Astrocyte of the cerebellum (primary cell): ENCODE measurements around the gene CEP170.
A peak's percentile ranks its signal among the peaks of the same experiment; 100 is the strongest.

Source experiments
- DNase-seq: peaks from one replicate; pipeline ENCODE4 v3.0.0-alpha.2; 2011; ENCODE audit warnings: low read depth
- H3K4me3 ChIP-seq: 2 replicates; pipeline ENCODE4 v1.5.1; 2011; ENCODE audit warnings: mild to moderate bottlenecking, low read depth, low read length, moderate library complexity
- in situ Hi-C: cut with HindIII; loops from 2 replicates; pipeline ENCODE4 v1.10.0; 2017; ENCODE audit warnings: low sequenced_read_pairs
- TF ChIP-seq, protein P1 (sequence below): IDR thresholded peaks from 2 replicates; pipeline ENCODE4 v1.5.1; 2012; ENCODE audit warnings: low read length, low read depth, moderate library complexity, mild to moderate bottlenecking; ENCODE audit errors: missing control alignments

The CEP170 gene

DNA sequence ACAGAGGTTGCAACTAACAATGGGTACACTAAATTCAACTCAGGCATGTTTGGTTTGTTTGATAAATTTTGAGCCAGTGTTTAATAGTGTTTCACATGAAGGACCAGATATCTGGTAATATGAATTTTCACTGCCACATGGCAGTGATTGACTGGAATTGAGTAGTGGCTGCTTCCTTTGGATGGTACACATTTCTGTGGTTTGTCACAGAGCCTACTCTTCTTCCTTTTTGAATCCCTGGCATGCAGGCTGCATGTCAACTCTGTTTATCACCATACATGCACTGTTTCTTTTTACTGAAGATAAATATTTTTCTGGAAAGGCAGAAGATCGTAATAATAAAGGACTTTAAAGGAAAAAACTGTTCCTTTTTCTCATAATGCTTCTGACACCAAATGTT lies 36.2 kb upstream of the CEP170 start:
- in situ Hi-C loops, result no loop called here
- no peak for DNase-seq
- H3K4me3 ChIP-seq, result no peak overlapping the region
- TF ChIP-seq, protein P1, sequence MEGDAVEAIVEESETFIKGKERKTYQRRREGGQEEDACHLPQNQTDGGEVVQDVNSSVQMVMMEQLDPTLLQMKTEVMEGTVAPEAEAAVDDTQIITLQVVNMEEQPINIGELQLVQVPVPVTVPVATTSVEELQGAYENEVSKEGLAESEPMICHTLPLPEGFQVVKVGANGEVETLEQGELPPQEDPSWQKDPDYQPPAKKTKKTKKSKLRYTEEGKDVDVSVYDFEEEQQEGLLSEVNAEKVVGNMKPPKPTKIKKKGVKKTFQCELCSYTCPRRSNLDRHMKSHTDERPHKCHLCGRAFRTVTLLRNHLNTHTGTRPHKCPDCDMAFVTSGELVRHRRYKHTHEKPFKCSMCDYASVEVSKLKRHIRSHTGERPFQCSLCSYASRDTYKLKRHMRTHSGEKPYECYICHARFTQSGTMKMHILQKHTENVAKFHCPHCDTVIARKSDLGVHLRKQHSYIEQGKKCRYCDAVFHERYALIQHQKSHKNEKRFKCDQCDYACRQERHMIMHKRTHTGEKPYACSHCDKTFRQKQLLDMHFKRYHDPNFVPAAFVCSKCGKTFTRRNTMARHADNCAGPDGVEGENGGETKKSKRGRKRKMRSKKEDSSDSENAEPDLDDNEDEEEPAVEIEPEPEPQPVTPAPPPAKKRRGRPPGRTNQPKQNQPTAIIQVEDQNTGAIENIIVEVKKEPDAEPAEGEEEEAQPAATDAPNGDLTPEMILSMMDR, result no peak

GRCh38 chr1:243288062-243288461 lies 33.0 kb upstream of the CEP170 start:
- in situ Hi-C loops, result no loop called here
- no peak for DNase-seq
- H3K4me3 ChIP-seq, result no peak overlapping the region
- TF ChIP-seq, protein P1, result no peak

- TF ChIP-seq, protein P1, result no peak
- no peak overlapping the region for H3K4me3 ChIP-seq
- DNase-seq, result peak; percentile 56
- in situ Hi-C loops, result no loop called here
Observed at GRCh38 chr1:243287652-243288051, 32.6 kb upstream of the CEP170 start.

GRCh38 chr1:243287123-243287460 lies 32.0 kb upstream of the CEP170 start:
- H3K4me3 ChIP-seq, result no peak overlapping the region
- in situ Hi-C loops, result no loop called here
- TF ChIP-seq, protein P1, result no peak
- DNase-seq, result no peak

- TF ChIP-seq, protein P1, result no peak
- in situ Hi-C loops, result no loop called here
- no peak overlapping the region for H3K4me3 ChIP-seq
- DNase-seq, result no peak
Observed at GRCh38 chr1:243286409-243287122, 31.5 kb upstream of the CEP170 start.

DNA sequence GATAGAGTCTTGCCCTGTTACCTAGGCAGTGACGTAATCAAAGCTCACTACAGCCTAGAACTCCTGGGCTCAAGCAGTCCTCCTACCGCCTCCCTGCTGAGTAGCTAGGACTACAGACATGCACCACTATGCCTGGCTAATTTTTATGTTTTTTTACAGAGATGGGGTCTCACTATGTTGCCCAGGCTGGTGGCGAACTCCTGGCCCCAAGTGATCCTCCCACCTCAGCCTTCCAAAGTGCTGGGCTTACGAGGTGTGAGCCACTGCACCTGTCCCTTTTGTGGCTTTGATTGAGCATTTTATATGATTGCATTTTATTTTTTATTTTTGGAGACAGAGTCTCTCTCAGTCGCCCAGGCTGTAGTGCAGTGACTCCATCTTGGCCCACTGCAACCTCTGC lies 26.6 kb upstream of the CEP170 start:
- no peak for DNase-seq
- in situ Hi-C loops, result no loop called here
- TF ChIP-seq, protein P1, result no peak
- H3K4me3 ChIP-seq, result no peak overlapping the region
